HG02840 (cell line): ENCODE data around the gene NRG4.
"Not testable (repeated sequence)": the region's sequence is repeated elsewhere in the genome, so short reads cannot be mapped to it uniquely, and the experiment has no call there.

Experiments
- ATAC-seq: cut with Tn5 transposase; IDR thresholded peaks from one replicate; pipeline ENCODE4 v1.9.1; 2021; ENCODE audit warnings: mild to moderate bottlenecking, moderate library complexity, moderate number of reproducible peaks; ENCODE audit not compliant: unreplicated experiment, low FRiP score

The NRG4 gene

GRCh38 chr15:76011627-76012551 is at the start of gene NRG4:
NRG4 (minus strand) TSS chr15:76012424; CDS start chr15:76011230, 1,194 bp downstream.
- ATAC-seq: no peak

DNA sequence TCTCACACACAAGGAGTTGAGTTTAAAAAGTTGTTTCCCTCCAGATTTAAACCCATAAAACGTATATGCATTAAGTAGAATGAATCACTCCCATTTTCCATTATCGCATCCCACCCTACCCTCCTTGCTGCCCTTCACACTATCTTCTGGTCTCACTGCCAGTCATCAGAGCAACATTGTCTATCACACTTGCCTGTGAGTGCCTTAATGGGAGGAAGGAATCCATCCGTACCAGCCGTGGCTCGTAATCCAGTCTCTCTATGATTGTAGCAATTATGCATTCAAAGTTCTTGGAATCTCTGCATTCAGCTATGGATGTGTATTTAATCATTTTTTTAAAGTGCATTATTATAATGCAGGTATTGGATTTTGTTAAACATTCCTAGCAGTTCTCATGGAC is 49.5 kb upstream of the NRG4 start:
- no peak for ATAC-seq

DNA sequence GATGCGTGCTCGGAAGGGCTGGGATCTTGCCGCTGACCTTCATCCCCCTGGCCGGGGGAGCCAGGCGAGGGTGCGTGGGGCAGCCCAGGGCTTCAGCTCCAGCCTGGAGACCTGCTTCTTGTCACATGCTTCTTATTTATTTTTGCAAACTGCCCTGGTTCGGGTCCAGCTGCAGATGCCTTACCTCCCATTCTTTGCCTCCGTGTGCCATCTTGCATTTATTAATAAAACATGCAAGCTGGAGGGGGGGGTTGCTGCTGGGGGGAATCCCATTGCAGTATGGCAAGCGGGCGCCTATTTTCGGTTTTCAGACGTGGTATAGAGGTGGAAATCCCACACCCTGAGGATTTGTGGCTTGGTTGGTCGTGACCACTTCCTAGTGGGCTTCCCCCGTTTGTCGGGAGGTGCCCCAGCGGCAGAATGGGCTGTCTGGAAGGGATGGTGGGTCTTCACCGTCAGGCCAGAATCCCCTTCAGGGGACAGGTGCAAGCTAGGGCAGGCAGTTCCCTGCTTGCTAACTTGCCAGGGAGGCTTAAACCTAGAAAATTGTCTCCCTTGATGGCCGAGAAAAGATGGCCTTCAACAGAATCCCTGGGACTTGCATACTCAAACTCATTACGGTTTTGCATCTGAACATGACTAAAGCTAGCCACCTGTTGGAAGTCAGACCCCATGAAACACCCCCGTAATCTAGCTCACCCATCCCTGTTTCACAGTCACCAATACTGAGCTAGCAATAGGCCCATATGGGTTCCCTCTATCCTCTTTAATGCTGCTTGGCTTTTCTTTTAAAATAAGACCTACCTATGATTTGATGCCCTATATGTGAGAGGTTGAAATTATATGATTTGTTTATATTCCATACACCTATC is 48.1 kb upstream of the NRG4 start:
- ATAC-seq: no peak

- ATAC-seq: no peak
Observed at GRCh38 chr15:76059320-76060117, 47.3 kb upstream of the NRG4 start, which contains the start of gene TMEM266. TMEM266 (plus strand) TSS chr15:76059985; CDS start chr15:76134264, 74,279 bp downstream.

GRCh38 chr15:76058714-76059319 is 46.6 kb upstream of the NRG4 start:
- no peak for ATAC-seq

DNA sequence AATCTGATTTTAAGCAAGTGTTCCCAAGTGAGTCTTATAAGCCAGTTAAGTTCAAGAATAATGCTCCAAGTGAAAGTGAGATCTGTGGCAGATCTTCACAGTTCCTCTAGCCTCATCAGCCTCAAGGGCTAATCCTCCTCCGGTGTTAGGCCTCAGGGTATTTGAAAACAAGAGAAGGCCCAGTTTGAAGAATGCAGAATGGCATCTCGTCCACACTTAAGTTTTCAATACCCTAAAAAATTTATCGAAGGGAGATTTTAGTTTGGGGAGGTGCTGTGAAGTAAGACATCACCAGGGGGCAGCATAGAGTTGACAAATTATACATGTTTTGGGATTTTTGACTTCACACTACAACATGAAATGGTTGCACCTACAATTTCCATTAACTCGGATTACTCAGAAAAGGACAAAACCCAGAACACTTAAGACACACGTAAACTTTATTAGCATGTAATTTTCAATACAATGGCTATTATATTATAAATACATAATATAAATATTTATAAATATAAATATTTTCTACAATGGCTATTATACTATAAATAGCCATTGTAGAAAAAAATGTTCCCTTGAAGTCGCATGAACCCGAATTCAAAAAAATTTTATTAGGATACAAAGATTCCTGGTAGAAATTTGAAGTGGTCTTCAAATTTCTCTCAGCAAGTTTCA is 45.2 kb upstream of the NRG4 start:
- ATAC-seq: no peak

GRCh38 chr15:76056931-76057330 is 44.7 kb upstream of the NRG4 start:
- ATAC-seq: no peak

- ATAC-seq: not testable (repeated sequence)
Observed at GRCh38 chr15:76054201-76054600, 42.0 kb upstream of the NRG4 start.

- ATAC-seq: no peak
Observed at GRCh38 chr15:76038512-76038911, 26.3 kb upstream of the NRG4 start.

DNA sequence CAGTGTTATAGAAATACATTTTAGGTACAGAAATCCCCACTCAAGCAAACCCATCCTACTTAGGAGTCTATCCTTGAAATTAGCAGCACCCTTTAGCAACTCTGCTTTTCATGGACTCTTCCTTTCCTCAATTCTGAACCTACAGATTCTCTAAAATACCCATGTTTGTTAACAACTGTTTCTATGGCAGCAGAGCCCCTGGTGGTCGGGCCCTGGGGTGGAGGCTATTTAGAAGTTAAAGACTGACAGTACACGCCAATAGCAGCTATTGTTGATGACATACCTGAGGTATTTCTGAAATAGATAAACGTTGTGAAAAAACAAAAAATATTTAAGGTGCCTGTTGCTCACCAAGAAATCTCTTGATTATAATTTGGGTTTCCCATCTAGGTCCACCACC is 23.4 kb upstream of the NRG4 start:
- no peak for ATAC-seq

DNA sequence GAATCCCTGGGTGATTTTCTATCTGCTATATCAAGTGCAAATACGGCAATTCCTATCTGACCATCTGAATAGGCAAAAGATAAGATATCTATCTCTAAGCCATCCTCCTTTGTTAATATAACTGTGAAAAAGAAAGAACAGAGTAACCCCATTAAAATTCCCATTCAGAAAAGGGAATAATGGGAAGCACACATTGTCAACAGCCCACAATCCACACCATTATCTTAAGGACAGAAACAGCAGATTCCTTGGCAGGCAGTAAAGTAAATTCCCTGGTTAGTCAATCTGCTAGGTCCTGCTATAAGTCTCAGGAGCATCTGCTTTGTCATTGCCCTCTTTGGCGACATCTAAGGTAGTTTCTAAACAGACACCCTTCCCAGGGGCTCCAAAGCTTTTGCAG is 21.9 kb upstream of the NRG4 start:
- no peak for ATAC-seq

DNA sequence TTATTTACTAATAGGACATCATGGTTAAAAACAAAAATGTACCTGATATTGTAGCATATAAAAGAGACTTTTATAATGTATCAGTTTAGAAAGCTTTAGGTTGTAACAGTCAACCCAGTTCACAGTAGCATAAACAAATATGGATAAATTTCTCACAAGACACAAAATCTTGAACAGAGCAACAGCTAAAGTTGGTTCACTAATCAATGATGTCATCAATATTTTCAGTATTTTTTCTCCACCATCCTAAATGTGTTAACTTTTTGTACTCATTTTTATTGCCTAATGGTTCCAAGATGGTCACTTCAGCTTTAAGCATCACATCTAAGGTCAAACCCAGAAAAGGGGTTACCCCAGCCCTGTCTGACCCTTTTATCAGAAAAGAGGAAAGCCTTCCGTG is 21.2 kb upstream of the NRG4 start:
- no peak for ATAC-seq

DNA sequence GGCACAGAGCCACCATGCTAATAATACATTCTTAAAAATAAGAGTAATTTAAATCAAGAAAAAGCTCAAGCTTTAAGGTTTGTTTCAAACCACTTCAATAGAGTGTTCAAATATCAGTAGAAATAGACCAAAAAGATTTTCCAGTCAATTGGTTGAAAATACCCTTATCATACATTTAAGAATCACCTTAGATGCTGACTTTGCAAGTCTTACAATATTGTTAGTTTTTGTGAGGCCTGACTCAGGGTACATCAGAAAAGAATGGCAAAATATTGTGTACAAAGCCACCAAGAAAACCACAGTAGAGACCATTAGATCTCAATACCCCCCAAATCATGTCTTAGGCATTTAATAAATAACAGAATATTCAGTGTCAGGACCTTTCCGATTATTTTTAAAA is 19.8 kb upstream of the NRG4 start:
- ATAC-seq: no peak

- no peak for ATAC-seq
Observed at GRCh38 chr15:76024021-76024768, 12.0 kb upstream of the NRG4 start.

- not testable (repeated sequence) for ATAC-seq
Observed at GRCh38 chr15:76013470-76013869, 1.2 kb upstream of the NRG4 start.

DNA sequence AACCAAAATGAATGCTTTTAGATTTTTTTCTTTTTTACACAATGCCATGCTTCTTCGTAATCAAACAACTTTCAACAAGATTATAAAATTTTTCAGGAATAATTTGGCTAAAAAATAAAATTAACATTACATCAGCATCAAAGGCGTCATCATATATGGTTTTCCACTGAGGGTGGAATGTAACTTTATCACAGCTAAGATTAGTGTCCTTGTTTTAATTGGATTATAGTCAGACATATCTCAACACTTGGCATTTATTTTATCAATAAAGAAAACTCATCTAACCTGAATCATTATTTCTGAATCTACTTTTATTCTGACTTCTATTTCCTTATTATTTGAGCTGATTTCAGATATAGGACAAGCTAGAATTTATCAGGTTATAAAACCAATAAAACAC is 1.6 kb downstream of the NRG4 start:
- no peak for ATAC-seq

DNA sequence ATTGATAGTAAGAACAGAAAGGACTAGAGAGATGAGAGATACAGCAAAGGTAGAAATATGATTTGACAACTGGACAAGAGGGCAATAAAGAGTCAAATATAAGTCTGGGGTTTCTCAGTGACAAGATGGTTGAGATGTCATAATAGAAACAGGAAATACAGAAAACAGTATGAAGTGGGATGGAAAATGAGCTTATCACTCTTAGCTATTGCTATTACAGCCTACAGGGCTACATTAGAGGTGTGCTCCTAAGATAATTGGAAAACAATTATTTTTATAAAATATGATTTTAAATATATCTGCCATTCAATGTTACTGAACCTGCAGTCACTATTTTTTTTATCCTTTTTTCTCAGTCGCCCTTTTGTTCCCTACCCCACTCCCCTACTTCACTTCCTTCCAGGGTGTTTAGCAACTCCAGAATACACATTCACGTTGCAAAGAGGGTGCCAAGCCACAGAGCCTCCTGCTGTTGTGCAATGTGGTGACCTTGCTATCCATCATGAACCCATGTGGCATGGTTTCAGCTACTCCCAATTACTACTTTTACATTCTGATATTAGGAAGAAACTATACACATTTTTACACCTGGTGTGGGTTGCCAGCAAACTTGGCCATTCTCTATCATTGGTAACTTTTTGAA is 6.0 kb downstream of the NRG4 start:
- no peak for ATAC-seq

DNA sequence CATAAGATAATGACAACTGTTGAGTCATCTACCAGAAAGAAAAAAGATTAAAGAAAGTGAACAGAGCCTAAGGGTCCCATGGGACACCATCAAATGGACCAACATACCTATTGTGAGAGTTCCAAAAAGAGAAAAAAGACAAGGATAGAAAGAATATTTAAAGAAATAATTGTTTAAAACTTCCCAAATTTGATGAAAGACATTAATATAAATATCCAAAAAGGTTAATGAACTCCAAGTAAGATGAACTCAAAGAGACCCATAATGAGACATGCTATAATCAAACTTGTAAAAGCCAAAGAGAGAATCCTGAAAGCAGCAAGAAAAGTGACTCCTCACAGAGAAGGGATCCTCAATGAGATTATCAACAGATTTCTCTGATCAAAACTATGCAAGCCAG is 8.9 kb downstream of the NRG4 start:
- no peak for ATAC-seq
